Sigmoid colon (tissue), 7 donors: ENCODE results near the gene GSK3B. TPM values are rescaled to one million over a fixed set of nuclear protein-coding genes. Genes with fewer than 3 reads are reported as not detected.

Experiments used
- DNase-seq: peaks from one replicate; pipeline ENCODE4 v3.0.0-alpha.2; 2019
- H3K27ac ChIP-seq, 4 donors: fragments of 200-600 bp; sonication (generic); one replicate each; pipeline ENCODE4 v1.5.1; 2016 to 2019; ENCODE audit warnings: mild to moderate bottlenecking in 1 of 4
- H3K27me3 ChIP-seq, 3 donors: fragments of 200-600 bp; sonication (generic); one replicate each; pipeline ENCODE4 v1.5.1; 2019; ENCODE audit warnings: mild to moderate bottlenecking in 1 of 3
- H3K36me3 ChIP-seq, 4 donors: fragments of 200-600 bp; sonication (generic); one replicate each; pipeline ENCODE4 v1.5.1; 2016 to 2019
- H3K4me1 ChIP-seq, 4 donors: fragments of 200-600 bp; sonication (generic); one replicate each; pipeline ENCODE4 v1.5.1; 2017 to 2019
- H3K4me3 ChIP-seq, 4 donors: fragments of 200-600 bp; sonication (generic); one replicate each; pipeline ENCODE4 v1.5.1; 2017 to 2019; ENCODE audit warnings: mild to moderate bottlenecking in 2 of 4, moderate library complexity in 1 of 4
- H3K9me3 ChIP-seq, 4 donors: fragments of 200-600 bp in 3 of 4; sonication (generic) in 3 of 4; one replicate each; pipeline versions ENCODE4 v1.5.1 to v1.6.1; 2013 to 2019
- EP300 ChIP-seq, 4 donors: sonication (generic); formaldehyde crosslinking; IDR thresholded peaks; one replicate each; pipeline ENCODE4 v1.6.1; 2017; ENCODE audit warnings: antibody characterized with exemption in 4 of 4
- POLR2A ChIP-seq, 2 donors: fragments of 450-650 bp; IDR thresholded peaks; one replicate each; pipeline ENCODE4 v1.6.1; 2016; ENCODE audit warnings: antibody characterized with exemption in 2 of 2, mild to moderate bottlenecking in 2 of 2, moderate library complexity in 2 of 2
- POLR2AphosphoS5 ChIP-seq, 4 donors: sonication (generic); formaldehyde crosslinking; IDR thresholded peaks; one replicate each; pipeline ENCODE4 v1.6.1; 2017; ENCODE audit warnings: antibody characterized with exemption in 4 of 4
- whole genome bisulfite sequencing, 2 donors: extraction: QIAGEN DNeasy Blood & Tissue Kit; methylation state at CpG; one replicate each; pipeline ENCODE4 v1.1.7; 2013; 5-methylcytosine and 5-hydroxymethylcytosine counted together
- intact Hi-C: fragments of 100-400 bp; cut with DNase I; formaldehyde crosslinking; loops from one replicate; pipeline ENCODE4 v1.15.1; 2023
- polyA plus RNA-seq, 3 donors: library from polyadenylated mRNA; stranded (reverse); fragments of 200-250 nt; gene quantifications; one replicate each; pipeline ENCODE4 v1.2.3, GENCODE V29; 2013
- total RNA-seq, 4 donors: library from RNA; depleted of rRNA; stranded (reverse); fragments of >200 nt; gene quantifications; one replicate each; pipeline ENCODE4 v1.1.0, GENCODE V29; 2016
- TF ChIP-seq, protein P1 (sequence below), 4 experiments: fragments of 450-650 bp in 3 of 4; fragments of 200-600 bp in 1 of 4; IDR thresholded peaks; one replicate each; pipeline ENCODE4 v1.5.1; 2016 to 2019; ENCODE audit warnings: antibody characterized with exemption in 4 of 4, mild to moderate bottlenecking in 3 of 4, moderate library complexity in 2 of 4
- donor health status: healthy with polysubstance abuse.
- donor health status: Bipolar disorder and iron deficiency.
- donor health status: healthy.

GSK3B gene
- total and polyA plus RNA-seq, 7 donors, result 11.4 to 36.8 (median 23.2) TPM

GRCh38 chr3:119924111-119925094 lies 169.8 kb downstream of the GSK3B start:
- TF ChIP-seq POLR2A (IDR thresholded peaks at IDR 0.05) (no peak), POLR2AphosphoS5 (IDR thresholded peaks at IDR 0.05) (no peak), EP300 (IDR thresholded peaks at IDR 0.05) (no peak)
- TF ChIP-seq, protein P1, sequence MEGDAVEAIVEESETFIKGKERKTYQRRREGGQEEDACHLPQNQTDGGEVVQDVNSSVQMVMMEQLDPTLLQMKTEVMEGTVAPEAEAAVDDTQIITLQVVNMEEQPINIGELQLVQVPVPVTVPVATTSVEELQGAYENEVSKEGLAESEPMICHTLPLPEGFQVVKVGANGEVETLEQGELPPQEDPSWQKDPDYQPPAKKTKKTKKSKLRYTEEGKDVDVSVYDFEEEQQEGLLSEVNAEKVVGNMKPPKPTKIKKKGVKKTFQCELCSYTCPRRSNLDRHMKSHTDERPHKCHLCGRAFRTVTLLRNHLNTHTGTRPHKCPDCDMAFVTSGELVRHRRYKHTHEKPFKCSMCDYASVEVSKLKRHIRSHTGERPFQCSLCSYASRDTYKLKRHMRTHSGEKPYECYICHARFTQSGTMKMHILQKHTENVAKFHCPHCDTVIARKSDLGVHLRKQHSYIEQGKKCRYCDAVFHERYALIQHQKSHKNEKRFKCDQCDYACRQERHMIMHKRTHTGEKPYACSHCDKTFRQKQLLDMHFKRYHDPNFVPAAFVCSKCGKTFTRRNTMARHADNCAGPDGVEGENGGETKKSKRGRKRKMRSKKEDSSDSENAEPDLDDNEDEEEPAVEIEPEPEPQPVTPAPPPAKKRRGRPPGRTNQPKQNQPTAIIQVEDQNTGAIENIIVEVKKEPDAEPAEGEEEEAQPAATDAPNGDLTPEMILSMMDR (IDR thresholded peaks at IDR 0.05), result no peak
- WGBS, 2 donors, result 94 to 97% methylated on average over 7 of the region's 7 CpGs
- Histone ChIP-seq H3K36me3 (peaks cover 0 to 4% (median 0%) of the 10 kb centered on the region in 4 donors), H3K9me3 (no peaks in the 10 kb centered on the region), H3K27ac (no peak overlapping the region), H3K4me3 (no peak overlapping the region), H3K27me3 (no peaks in the 10 kb centered on the region), H3K4me1 (peaks cover 0 to 23% (median 11%) of the 10 kb centered on the region in 4 donors)
- intact Hi-C loops, result no loop called here
- DNase-seq, result no peak

- Histone ChIP-seq H3K36me3 (peaks cover 0 to 13% (median 2%) of the 10 kb centered on the region in 4 donors), H3K9me3 (no peaks in the 10 kb centered on the region), H3K27ac (no peak overlapping the region), H3K4me3 (no peak overlapping the region), H3K4me1 (peaks cover 0 to 18% (median 8%) of the 10 kb centered on the region in 4 donors), H3K27me3 (no peaks in the 10 kb centered on the region)
- intact Hi-C loops, result no loop called here
- TF ChIP-seq EP300 (IDR thresholded peaks at IDR 0.05) (no peak), POLR2A (IDR thresholded peaks at IDR 0.05) (no peak), POLR2AphosphoS5 (IDR thresholded peaks at IDR 0.05) (no peak)
- TF ChIP-seq, protein P1 (IDR thresholded peaks at IDR 0.05), result no peak
- WGBS, 2 donors, result 91% methylated on average over 6 of the region's 6 CpGs
- no peak for DNase-seq
Observed at GRCh38 chr3:119918992-119919933, 175.0 kb downstream of the GSK3B start.

- peaks cover 0 to 32% (median 2%) of the 10 kb centered on the region in 4 donors for H3K36me3 ChIP-seq
- DNase-seq, result no peak
- TF ChIP-seq POLR2AphosphoS5 (IDR thresholded peaks at IDR 0.05), result no peak
- TF ChIP-seq, protein P1 (IDR thresholded peaks at IDR 0.05), result no peak
- H3K9me3 ChIP-seq, result no peaks in the 10 kb centered on the region
- no peaks in the 10 kb centered on the region for H3K27me3 ChIP-seq
- H3K4me1 ChIP-seq, result peaks cover 0 to 7% (median 0%) of the 10 kb centered on the region in 4 donors
- no peak overlapping the region for H3K27ac ChIP-seq
- intact Hi-C loops, result no loop called here
- H3K4me3 ChIP-seq, result no peak overlapping the region
- 88 to 93% methylated on average over 3 of the region's 3 CpGs for WGBS, 2 donors
Observed at GRCh38 chr3:119913021-119913420, 181.2 kb downstream of the GSK3B start.

DNA sequence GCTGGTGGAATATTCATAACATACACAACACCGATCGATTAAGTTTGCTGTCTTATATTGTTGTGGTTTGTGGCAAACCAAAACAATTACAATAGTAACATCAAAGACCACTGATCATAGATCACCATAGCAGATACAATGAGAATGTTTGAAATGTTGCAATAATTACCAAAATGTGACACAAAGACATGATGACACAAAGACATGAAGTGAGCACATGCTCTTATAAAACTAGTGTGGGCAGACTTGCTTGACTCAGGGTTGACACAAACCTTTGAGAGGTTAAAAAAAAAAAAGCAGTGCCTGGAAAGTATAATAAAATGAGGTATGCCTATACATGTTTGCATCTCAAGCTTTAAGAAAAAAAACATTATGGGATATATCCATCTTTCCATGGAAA lies 182.0 kb downstream of the GSK3B start:
- intact Hi-C loops, result no loop called here
- WGBS, 2 donors, result 49 to 91% methylated on average over 2 of the region's 2 CpGs
- TF ChIP-seq, protein P1 (IDR thresholded peaks at IDR 0.05), result no peak
- TF ChIP-seq EP300 (IDR thresholded peaks at IDR 0.05) (no peak), POLR2AphosphoS5 (IDR thresholded peaks at IDR 0.05) (no peak), POLR2A (IDR thresholded peaks at IDR 0.05) (no peak)

More for the DNA sequence above, 182.0 kb downstream of the GSK3B start:
- DNase-seq, result no peak
- peaks cover 0 to 7% (median 0%) of the 10 kb centered on the region in 4 donors for H3K4me1 ChIP-seq
- no peak overlapping the region for H3K4me3 ChIP-seq
- H3K36me3 ChIP-seq, result peaks cover 0 to 32% (median 2%) of the 10 kb centered on the region in 4 donors
- H3K9me3 ChIP-seq, result no peaks in the 10 kb centered on the region
- no peaks in the 10 kb centered on the region for H3K27me3 ChIP-seq
- no peak overlapping the region for H3K27ac ChIP-seq
